Activated T-cell treated with anti-CD3 and anti-CD28 coated beads for 24 hours (primary cell): Measurements from ENCODE around the gene PPIP5K1.

Experiments used
- DNase-seq: peaks from one replicate; pipeline ENCODE4 v3.0.0-alpha.2; 2020; ENCODE audit warnings: low read depth

PPIP5K1 gene

GRCh38 chr15:43488790-43489189 is 101.2 kb downstream of the PPIP5K1 start:
- DNase-seq, result no peak

GRCh38 chr15:43487271-43487895 is 102.6 kb downstream of the PPIP5K1 start:
- DNase-seq, result no peak

GRCh38 chr15:43484455-43484854 is 105.6 kb downstream of the PPIP5K1 start:
- no peak for DNase-seq
